IPS DF 19.7 (cell line): ENCODE data around the gene HOXD4.

Experiments used
- DNase-seq: peaks from one replicate; pipeline ENCODE4 v3.0.0-alpha.2; 2013; ENCODE audit warnings: low read depth, low spot score

Gene HOXD4

DNA sequence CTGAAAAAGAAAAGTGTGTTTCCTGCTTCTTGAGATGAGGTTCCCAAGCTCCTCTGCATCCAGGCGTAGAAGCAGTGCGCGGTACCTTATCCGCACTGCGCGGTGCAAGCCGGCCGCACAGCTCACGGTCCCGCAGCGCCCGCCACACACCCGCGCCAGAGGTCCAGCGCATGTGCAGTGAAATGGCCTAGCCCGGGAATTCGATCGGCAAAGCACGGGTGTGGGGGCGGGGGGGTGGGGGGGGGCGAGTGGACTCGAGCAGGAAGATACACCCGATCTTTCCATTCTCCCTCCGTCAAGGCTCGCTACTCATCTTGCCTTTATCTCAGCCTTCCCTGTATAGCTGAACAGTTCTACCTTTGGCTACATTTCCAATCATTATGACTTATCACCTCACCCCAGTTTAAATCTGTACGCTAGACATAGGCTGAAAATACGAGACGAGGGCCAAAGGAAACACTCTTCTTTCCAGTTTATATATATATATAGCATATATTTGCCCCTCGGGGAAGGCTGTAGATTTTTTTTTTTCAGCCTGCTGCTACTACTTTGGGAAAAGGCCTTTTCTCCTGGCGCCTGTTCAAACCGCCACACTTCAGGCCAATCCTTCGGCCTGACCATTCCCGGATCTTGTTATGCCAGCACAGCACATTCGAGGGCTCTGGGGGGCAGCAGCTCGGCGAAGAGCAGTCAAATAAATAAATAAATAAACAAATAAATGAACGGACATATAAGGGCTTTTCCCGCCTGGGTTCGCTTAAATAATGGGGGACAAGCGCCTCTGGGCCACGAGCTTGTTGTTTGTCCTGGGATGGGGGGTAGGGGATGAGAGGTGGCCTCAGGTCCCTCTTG is 11.5 kb upstream of the HOXD4 start:
- no peak for DNase-seq

DNA sequence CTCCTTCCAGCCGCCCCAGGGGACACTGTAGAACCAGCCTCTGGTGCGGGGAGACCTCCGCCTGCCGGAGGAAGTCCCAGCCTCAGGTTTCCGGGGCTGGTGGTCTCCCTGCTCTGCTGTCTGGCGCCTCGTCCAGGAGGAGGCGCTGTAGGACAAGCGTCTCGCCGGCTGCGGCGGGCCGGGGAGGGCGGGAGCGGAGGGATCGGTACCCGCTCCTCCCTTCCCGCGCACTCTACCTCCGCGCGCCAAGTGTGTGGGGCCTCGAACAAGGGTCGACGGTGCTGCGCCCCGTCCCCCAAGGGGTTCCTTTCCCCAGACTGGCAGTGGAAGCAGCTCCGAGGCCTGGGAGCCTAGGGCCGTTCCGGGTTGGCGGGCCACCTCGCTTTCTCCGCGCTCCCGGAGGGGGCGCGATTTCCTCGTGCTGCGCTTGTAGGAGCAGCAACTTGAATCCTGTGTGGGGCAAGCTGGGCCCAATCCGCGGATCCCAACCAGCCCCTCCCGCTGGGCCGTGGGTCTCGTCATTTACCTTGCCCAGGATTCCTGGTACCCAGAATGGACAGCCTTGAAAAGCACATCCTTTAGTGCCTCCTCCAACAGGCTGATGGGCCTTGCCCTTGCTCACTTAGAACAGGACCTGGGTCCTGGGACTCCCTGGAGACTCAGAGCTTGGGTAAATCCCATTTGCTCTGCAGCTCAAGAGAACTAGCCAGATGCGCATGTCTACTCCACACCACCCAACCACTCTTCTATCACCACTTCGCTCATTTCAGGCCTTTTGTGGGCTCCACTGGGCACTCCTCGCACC is 10.6 kb upstream of the HOXD4 start:
- DNase-seq = no peak

GRCh38 chr2:176142281-176142680 is 9.1 kb upstream of the HOXD4 start:
- DNase-seq = no peak

- DNase-seq = no peak
Measured at GRCh38 chr2:176145085-176145969, 6.0 kb upstream of the HOXD4 start.

GRCh38 chr2:176146101-176146500 is 5.2 kb upstream of the HOXD4 start:
- no peak for DNase-seq

GRCh38 chr2:176146645-176147044 is 4.7 kb upstream of the HOXD4 start:
- no peak for DNase-seq

DNA sequence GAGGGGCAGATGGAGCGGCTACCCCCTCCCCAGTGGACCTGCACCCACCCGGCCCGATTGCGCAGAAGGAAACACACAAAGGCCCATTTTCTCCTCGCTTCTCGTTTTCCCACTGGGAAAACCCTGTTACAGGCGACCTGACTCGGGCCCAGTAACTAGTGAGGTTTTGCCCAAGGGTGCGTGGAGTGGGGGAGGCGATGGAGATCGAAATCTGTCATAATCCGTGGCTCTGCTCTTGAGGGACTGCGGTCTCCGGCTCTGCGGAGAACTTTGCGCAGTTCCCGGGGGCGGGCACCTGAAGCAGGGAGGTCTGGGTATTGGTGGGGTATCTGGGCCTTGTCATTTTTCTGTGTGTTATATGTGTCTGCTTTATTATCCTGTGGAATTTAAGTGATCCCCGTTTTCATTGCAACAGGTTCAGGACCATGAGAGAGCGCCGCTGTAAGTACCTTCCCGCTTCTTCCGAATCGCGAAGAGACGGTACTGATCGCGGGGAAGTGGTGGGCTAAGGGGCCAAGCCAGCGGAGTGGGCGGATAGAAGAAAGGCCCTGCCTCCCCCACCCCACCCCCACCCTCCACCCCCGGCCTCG is 4.0 kb upstream of the HOXD4 start:
- no peak for DNase-seq

DNA sequence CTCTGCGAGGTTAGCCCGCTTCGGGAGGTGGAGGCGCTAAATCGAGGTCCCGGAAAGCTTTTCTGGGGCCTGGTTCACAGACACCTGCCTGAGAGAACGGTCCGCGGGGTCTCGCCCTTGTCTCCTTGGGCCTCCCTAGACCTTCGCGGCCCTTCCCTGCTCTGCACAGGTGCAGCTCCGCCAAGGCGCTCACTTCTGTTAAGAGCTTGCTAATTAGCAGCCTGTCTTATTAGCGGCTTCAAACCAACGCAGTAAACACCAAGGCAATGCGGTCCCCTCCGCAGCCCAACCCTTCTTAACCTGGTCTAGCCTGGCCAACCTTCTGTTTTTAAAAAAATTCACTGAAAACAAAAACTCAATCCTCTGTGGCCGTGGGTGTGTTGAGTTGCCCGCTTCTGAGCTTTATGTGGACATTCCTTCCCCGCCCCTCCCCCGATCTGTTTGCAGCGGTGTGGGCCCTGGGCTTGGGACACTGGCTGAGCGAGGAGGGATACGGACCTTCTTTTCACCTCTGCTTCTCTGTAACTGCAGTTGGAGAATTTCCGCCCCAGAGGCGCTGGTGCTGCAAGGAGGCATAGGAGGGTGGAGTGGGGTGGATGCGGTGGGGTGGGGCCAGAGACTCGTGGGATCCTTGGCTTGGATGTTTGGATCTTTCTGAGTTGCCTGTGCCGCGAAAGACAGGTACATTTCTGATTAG is 3.4 kb upstream of the HOXD4 start:
- DNase-seq = no peak

DNA sequence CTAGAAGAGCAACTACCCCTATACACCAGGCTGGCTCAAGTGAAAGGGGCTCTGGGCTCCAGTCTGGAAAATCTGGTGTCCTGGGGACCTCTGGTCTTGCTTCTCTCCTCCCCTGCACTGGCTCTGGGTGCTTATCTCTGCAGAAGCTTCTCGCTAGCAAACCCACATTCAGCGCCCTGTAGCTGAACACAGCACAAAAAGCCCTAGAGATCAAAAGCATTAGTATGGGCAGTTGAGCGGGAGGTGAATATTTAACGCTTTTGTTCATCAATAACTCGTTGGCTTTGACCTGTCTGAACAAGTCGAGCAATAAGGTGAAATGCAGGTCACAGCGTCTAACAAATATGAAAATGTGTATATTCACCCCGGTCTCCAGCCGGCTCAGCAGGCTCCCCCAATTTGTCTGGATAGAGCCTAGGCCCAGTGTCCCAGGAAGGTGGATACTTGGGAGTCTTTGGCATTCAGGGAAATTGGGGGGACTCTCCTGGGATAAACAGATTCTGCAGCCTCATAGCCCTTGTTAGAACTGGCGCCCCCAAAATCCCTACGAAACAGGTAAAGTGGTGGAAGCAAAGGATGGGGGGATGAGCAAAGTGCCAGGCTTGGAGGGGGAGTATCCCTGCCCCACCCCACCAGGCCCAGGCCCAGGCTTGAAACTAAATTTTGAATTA is 2.5 kb upstream of the HOXD4 start:
- DNase-seq = no peak

DNA sequence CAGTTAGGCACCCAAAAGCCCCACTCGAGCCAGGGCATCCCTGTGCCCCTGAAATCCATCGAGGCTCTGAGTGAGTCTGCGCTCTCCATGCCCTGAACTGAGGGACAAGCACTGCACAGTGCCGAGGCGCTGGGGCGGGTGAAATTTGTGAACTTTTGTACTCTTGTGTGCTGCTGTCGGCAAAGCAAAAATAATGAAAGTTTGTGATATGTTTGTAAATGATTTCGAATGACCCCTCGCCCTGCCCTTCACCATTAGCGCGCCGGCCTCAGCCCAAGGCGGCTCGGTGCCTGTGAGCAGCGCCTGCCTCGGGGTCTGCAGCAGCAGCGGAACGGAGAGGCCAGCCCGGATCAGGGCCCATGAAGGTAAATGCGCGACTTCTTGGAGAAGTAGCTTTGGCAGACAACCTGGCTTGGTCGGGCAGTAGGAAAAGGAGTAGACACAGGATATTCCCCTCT is 1.8 kb upstream of the HOXD4 start:
- no peak for DNase-seq

- no peak for DNase-seq
Measured at GRCh38 chr2:176149939-176150583, 1.3 kb upstream of the HOXD4 start.

DNA sequence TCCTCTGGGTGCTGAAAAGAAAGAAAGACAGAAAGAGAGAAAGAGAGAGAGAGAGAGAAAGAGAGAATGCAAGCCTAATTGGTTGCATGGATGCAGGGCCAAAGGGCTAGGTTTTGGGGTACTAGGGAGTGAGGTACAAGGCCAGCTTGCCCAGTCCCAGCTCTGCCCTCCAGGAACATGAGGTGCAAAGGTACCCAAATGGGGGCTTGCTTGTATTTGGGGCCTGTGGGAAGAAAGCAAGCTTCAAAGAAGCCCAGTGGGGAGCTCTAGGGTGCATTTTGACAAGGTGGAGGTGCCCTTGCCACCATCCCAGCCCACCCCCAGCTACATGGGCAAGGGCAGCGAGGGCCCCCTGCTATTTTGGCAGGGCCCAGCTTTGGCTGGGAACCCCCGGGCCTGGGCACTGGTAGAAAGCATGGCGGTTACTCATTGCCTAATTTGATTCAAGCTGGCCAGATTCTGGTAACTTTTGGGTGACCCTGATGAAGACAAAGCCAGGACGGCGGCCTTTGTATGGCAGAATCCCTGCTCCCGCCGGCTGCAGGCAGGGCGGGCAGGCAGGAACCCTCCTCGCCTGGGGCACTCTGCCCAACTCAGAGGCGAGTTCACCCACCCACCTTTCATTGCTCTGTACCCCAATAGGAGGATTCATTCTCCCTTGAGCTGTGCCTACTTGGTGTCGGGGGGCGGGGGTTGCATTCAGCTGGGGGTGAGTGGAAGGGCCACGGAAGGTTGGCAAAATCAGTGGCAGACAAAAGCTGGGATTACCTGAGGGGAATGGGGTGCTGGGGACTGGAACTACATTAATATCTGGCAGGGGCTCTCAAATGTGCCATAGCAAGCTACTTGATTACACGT is 537 bp upstream of the HOXD4 start:
- DNase-seq = no peak

GRCh38 chr2:176152350-176153181 is 1.2 kb downstream of the HOXD4 start:
- no peak for DNase-seq

- DNase-seq = no peak
Measured at GRCh38 chr2:176154576-176155252, 3.4 kb downstream of the HOXD4 start.

DNA sequence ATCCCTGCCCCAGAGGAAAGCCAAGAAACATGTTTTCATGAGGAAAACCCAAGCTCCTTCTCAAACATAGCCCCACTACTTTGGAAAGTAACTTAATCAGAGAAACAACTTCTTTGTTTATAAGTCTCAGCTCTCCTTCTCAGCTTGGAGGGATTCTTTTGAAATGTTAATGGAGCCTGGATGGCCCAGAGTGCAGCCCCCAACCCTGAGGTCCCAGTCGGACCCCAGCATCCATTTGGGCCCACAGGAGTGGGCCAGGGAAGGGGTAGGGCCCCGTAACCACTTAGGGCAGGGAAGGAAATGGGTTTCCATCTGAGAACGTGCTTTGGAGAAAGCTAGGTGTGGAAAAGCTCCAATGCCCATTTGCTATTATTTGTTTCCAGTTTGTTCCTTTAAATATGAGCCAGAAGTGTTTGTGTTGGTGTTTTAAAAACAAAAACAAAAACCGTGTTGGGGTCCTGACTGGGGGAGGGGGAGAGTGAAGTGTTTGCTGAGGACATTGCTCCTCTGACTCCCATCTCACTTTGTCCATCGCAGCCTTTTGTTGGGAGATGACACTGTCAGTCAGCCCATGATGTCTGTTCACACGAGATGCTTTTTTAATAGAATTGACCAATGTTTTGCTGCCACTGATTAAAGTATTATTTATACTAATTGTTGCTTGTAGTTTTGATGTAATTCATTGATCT is 4.2 kb downstream of the HOXD4 start:
- no peak for DNase-seq

DNA sequence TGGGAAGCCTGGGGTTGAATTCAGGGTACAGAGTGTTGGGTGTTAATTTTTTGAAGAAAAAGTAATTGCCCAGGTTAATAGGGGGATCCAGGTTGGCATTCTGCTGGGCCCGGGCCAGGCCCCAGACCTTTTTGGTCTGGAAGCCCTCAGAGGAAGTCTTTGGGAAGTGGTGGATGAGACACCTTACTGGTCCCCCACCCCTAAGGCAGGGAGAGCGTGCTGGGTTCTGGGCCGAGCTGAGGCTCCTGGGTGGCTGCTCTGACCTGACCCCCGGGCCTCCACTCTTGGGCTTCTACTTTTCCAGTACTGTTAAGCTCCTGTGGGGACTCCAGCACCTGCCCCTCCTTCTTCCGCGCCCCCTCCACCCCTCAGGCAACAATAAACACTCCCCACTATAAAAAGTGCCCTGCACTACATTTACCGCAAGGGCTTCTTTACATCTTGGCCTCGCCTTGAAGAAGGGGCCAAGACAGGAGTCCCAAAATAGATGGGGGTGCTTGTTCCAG is 5.0 kb downstream of the HOXD4 start:
- DNase-seq = no peak
